HepG2 (cell line): ENCODE results near the gene TSPAN9. TPM values are rescaled to one million over a fixed set of nuclear protein-coding genes. Genes with fewer than 3 reads are reported as not detected.

Experiments
- ATAC-seq: fragments of 200-7000 bp; cut with Tn5 transposase; 3 replicates; pipeline ENCODE4 v1.9.1; 2020; ENCODE audit warnings: mild to moderate bottlenecking, moderate library complexity
- BruUV-seq: library from RNA; stranded (reverse); fragments of 400-500 nt; replicated peaks from 2 replicates; lab custom pipeline; 2021; lab: Mats Ljungman, UMichigan
- CTCF ChIA-PET: fragments of 300-600 bp; formaldehyde crosslinking; extraction: SDS; loops from one replicate; lab custom pipeline; 2021; ENCODE audit warnings: low total read pairs, inconsistent platforms, low intra/inter-chr PET ratio; lab: Yijun Ruan, JAX
- POLR2A ChIA-PET: fragments of 350-600 bp; sonication (Branson Sonifier 250); formaldehyde crosslinking; loops from one replicate; lab custom pipeline; 2020; ENCODE audit warnings: antibody characterized with exemption, inconsistent platforms; lab: Yijun Ruan, JAX
- DNase-seq: peaks from one replicate; pipeline ENCODE4 v3.0.0-alpha.2; 2015; ENCODE audit warnings: low spot score
- FAIRE-seq: peaks from 3 replicates; lab custom pipeline; 2011; peaks lifted over from hg19 to GRCh38; lab: Jason Lieb, UNC
- H2AFZ ChIP-seq: one replicate; pipeline ENCODE4 v1.6.1; 2011; ENCODE audit warnings: low read length, inconsistent platforms
- H3K27ac ChIP-seq: fragments of 300-600 bp; 3 replicates; pipeline ENCODE4 v1.8.0; 2011; ENCODE audit warnings: mixed run types, mild to moderate bottlenecking, mixed read lengths, low read length, inconsistent platforms; ENCODE audit not compliant: insufficient read depth; ENCODE audit errors: extremely low read length
- H3K27me3 ChIP-seq, 2 experiments: fragments of 200-600 bp in 1 of 2; 2 replicates in 1 of 2; 3 replicates in 1 of 2; pipeline versions ENCODE4 v1.6.0 to v1.8.0; 2011; ENCODE audit warnings: low read length in 2 of 2, mild to moderate bottlenecking in 2 of 2, moderate library complexity in 2 of 2, inconsistent platforms in 1 of 2; ENCODE audit not compliant: insufficient read depth in 2 of 2, control insufficient read depth in 1 of 2
- H3K36me3 ChIP-seq, 2 experiments: fragments of 200-600 bp in 1 of 2; replicated peaks in 1 of 2; 2 replicates in 1 of 2; 3 replicates in 1 of 2; pipeline versions ENCODE4 v1.5.1 to v1.8.0; 2011; ENCODE audit warnings: low read length in 2 of 2, inconsistent platforms in 1 of 2; ENCODE audit not compliant: insufficient read depth in 2 of 2, control insufficient read depth in 1 of 2
- H3K4me1 ChIP-seq: 2 replicates; pipeline ENCODE4 v1.5.1; 2012; ENCODE audit warnings: low read length, inconsistent platforms; ENCODE audit not compliant: insufficient read depth
- H3K4me2 ChIP-seq: 2 replicates; pipeline ENCODE4 v1.6.0; 2011; ENCODE audit warnings: low read depth, low read length, inconsistent platforms
- H3K4me3 ChIP-seq, 3 experiments: fragments of 200-600 bp in 1 of 3; sonication (generic), shearing (Covaris generic) in 1 of 3; replicated peaks in 1 of 3; 2 replicates each; pipeline ENCODE4 v1.5.1; 2011 to 2016; ENCODE audit warnings: low read length in 3 of 3, inconsistent platforms in 2 of 3, low read depth in 2 of 3, mild to moderate bottlenecking in 2 of 3, control low read depth in 1 of 3, mixed read lengths in 1 of 3; ENCODE audit not compliant: insufficient read depth in 1 of 3
- H3K79me2 ChIP-seq: one replicate; pipeline ENCODE4 v1.6.1; 2011; ENCODE audit warnings: low read length, inconsistent platforms; ENCODE audit not compliant: insufficient read depth
- H3K9ac ChIP-seq: 2 replicates; pipeline ENCODE4 v1.6.0; 2011; ENCODE audit warnings: mild to moderate bottlenecking, low read depth, low read length, inconsistent platforms; ENCODE audit not compliant: insufficient read depth
- H3K9me3 ChIP-seq: 2 replicates; pipeline ENCODE4 v1.5.1; 2012; ENCODE audit warnings: mild to moderate bottlenecking, low read length
- H4K20me1 ChIP-seq: 2 replicates; pipeline ENCODE4 v1.6.0; 2011; ENCODE audit warnings: inconsistent platforms, mild to moderate bottlenecking, low read length, moderate library complexity; ENCODE audit not compliant: insufficient read depth
- AGO2 ChIP-seq: fragments of 200-400 bp; formaldehyde crosslinking; optimal IDR thresholded peaks from 2 replicates; pipeline ENCODE3; 2017; ENCODE audit warnings: mild to moderate bottlenecking, low read depth, low read length, moderate library complexity
- FOXP1 ChIP-seq, 2 experiments: fragments of 450-650 bp in 1 of 2; IDR thresholded peaks; 2 replicates each; pipeline ENCODE4 v1.6.1; 2017 to 2018; ENCODE audit warnings: antibody characterized with exemption in 1 of 2
- ISX ChIP-seq: sonication (generic); formaldehyde crosslinking; conservative IDR thresholded peaks from 2 replicates; pipeline ENCODE4 v1.5.0; 2020; ENCODE audit warnings: missing genetic modification reagents
- PHF20 ChIP-seq: sonication (generic); formaldehyde crosslinking; IDR thresholded peaks from 2 replicates; pipeline ENCODE4 v1.5.0; 2020; ENCODE audit warnings: mild to moderate bottlenecking, missing genetic modification reagents
- SYNCRIP ChIP-seq: fragments of 200-400 bp; formaldehyde crosslinking; IDR thresholded peaks from 2 replicates; pipeline ENCODE4 v1.6.1; 2018; ENCODE audit warnings: mild to moderate bottlenecking, low read depth, low read length; ENCODE audit not compliant: insufficient read depth
- ZBTB26 ChIP-seq: IDR thresholded peaks from 2 replicates; pipeline ENCODE4 v1.6.1; 2016; ENCODE audit warnings: missing compliant biosample characterization, missing genetic modification reagents, borderline replicate concordance
- ZNF232 ChIP-seq: sonication (generic); formaldehyde crosslinking; IDR thresholded peaks from 2 replicates; pipeline ENCODE4 v1.4.0; 2020; ENCODE audit warnings: missing genetic modification reagents, borderline replicate concordance
- WGBS: methylation state at CpG from one replicate; pipeline ENCODE4 v1.1.6; 2017; ENCODE audit warnings: low lambda C conversion rate; 5-methylcytosine and 5-hydroxymethylcytosine counted together
- in situ Hi-C: cut with HindIII; loops from 2 replicates; pipeline ENCODE4 v1.10.0; 2017; ENCODE audit warnings: low pct_unique_long_range_greater_than_20kb; ENCODE audit not compliant: extremely low pct_ligation_motif_present
- intact Hi-C: fragments of 100-400 bp; cut with micrococcal nuclease; formaldehyde crosslinking; loops from one replicate; pipeline ENCODE4 v1.10.0; 2022; ENCODE audit not compliant: unreplicated experiment
- polyA plus RNA-seq, 8 experiments: library from polyadenylated mRNA; depleted of rRNA in 3 of 8; stranded (reverse) in 7 of 8; unstranded in 1 of 8; fragments of >200 nt; fragmentation: Illumina TruSeq in 4 of 8; extraction: Trizol in 4 of 8; gene quantifications; 2 replicates each; pipeline versions ENCODE4 v1.2.1 to v1.2.3, GENCODE V29; 2011 to 2016; ENCODE audit warnings: low read depth in 4 of 8, missing spikeins in 1 of 8, mixed read lengths in 1 of 8; ENCODE audit not compliant: insufficient read depth in 1 of 8
- total RNA-seq, 5 experiments: library from RNA; depleted of rRNA; stranded (reverse); fragments of >200 nt; fragmentation: Illumina TruSeq; extraction: Trizol; gene quantifications; 2 replicates each; pipeline ENCODE4 v1.2.3, GENCODE V29; 2016; ENCODE audit warnings: low read depth in 1 of 5
- TF ChIP-seq, protein P1 (sequence below): sonication (generic); formaldehyde crosslinking; IDR thresholded peaks from 2 replicates; pipeline ENCODE4 v1.4.0; 2020; ENCODE audit warnings: mild to moderate bottlenecking, low read depth, missing genetic modification reagents
- TF ChIP-seq, protein P2 (sequence below): sonication (generic); formaldehyde crosslinking; conservative IDR thresholded peaks from 2 replicates; pipeline ENCODE4 v1.8.1; 2023; ENCODE audit warnings: missing genetic modification reagents

Gene TSPAN9
- total and polyA plus RNA-seq, 2 of the 13 experiments (the other 11 are each of a cell fraction or from before 2014, with no cell fraction given): 18.1 to 42.3 TPM

DNA sequence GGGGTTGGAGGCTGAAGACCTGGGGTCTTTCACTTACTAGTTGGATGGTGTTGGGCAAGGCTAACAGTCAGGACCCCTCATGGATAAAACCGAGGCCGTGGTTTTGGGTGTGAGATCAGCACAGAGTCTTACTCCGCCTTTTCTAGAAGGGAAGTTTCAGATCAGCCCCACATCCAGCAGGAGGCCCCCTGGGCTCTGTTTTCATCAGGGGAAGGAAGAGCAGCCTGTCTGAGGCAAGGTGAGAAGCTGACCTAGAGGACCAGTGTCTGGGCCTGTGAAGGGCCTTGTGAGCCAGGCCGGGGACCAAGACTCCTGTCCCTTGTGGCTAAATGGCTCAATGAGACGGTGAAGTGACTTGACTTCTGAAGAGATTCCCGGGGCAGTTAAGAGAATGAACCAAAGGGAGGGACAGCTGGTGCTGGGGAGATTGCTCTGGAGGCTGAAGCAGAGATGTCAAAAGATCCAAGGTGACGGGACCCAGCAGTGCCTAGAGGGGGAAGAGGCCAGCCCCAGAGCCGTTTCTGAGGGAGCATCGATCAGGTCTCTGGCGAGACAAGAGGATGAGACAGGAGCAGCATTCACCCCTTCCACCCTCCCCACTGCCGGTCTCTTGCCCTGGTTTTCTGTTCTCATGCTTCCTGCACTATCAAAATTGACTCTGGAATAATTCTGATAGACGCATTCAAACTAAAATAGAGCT is 40.1 kb upstream of the TSPAN9 start (continued):
- TF ChIP-seq ISX (CRISPR knock-in tag): no peak
- no peak for TF ChIP-seq FOXP1 (IDR thresholded peaks at IDR 0.05)
- no peak for TF ChIP-seq FOXP1 (CRISPR knock-in tag; IDR thresholded peaks at IDR 0.05)
- no peak for TF ChIP-seq ZBTB26 (CRISPR knock-in tag)
- TF ChIP-seq, protein P1, sequence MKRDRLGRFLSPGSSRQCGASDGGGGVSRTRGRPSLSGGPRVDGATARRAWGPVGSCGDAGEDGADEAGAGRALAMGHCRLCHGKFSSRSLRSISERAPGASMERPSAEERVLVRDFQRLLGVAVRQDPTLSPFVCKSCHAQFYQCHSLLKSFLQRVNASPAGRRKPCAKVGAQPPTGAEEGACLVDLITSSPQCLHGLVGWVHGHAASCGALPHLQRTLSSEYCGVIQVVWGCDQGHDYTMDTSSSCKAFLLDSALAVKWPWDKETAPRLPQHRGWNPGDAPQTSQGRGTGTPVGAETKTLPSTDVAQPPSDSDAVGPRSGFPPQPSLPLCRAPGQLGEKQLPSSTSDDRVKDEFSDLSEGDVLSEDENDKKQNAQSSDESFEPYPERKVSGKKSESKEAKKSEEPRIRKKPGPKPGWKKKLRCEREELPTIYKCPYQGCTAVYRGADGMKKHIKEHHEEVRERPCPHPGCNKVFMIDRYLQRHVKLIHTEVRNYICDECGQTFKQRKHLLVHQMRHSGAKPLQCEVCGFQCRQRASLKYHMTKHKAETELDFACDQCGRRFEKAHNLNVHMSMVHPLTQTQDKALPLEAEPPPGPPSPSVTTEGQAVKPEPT (CRISPR knock-in tag): no peak
- TF ChIP-seq SYNCRIP: no peak
- no peak for TF ChIP-seq PHF20 (CRISPR knock-in tag)
- TF ChIP-seq ZNF232 (CRISPR knock-in tag): no peak

- in situ Hi-C loops: loop anchor here (10.0 kb wide), 1 partner anchor 153 kb away; no protein-coding TSS in a partner anchor
- peak; percentile 39 for TF ChIP-seq AGO2
- TF ChIP-seq, protein P2, sequence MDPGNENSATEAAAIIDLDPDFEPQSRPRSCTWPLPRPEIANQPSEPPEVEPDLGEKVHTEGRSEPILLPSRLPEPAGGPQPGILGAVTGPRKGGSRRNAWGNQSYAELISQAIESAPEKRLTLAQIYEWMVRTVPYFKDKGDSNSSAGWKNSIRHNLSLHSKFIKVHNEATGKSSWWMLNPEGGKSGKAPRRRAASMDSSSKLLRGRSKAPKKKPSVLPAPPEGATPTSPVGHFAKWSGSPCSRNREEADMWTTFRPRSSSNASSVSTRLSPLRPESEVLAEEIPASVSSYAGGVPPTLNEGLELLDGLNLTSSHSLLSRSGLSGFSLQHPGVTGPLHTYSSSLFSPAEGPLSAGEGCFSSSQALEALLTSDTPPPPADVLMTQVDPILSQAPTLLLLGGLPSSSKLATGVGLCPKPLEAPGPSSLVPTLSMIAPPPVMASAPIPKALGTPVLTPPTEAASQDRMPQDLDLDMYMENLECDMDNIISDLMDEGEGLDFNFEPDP (CRISPR knock-in tag): no peak
- Histone ChIP-seq H3K79me2 (no peaks in the 10 kb centered on the region), H3K9ac (no peak overlapping the region), H3K36me3 (peaks cover 38 to 63% of the 10 kb centered on the region in 2 experiments), H3K4me2 (no peak overlapping the region), H2AFZ (no peak overlapping the region), H3K27ac (no peak overlapping the region), H3K9me3 (no peaks in the 10 kb centered on the region), H3K4me1 (no peaks in the 10 kb centered on the region), H3K4me3 (no peak overlapping the region), H4K20me1 (peaks cover 8% of the 10 kb centered on the region; the same call in 1 of the 2 replicates), H3K27me3 (no peaks in the 10 kb centered on the region)
- ChIA-PET CTCF (no interaction called here), POLR2A (no interaction called here)
- ATAC-seq (no peak), FAIRE-seq (no peak), DNase-seq (no peak)
- no TSS peak for BruUV-seq
- WGBS: 91% methylated on average over 5 of the region's 7 CpGs
- intact Hi-C loops: no loop called here
Observed at GRCh38 chr12:3038166-3038565, 39.0 kb upstream of the TSPAN9 start.
